Measurements from ENCODE around the gene LCAT. TPM values are rescaled to one million over a fixed set of nuclear protein-coding genes. Genes with fewer than 3 reads are reported as not detected.

The LCAT gene
- total RNA-seq, 2 donors from 2014 or later, result 12.3 to 20.1 TPM

DNA sequence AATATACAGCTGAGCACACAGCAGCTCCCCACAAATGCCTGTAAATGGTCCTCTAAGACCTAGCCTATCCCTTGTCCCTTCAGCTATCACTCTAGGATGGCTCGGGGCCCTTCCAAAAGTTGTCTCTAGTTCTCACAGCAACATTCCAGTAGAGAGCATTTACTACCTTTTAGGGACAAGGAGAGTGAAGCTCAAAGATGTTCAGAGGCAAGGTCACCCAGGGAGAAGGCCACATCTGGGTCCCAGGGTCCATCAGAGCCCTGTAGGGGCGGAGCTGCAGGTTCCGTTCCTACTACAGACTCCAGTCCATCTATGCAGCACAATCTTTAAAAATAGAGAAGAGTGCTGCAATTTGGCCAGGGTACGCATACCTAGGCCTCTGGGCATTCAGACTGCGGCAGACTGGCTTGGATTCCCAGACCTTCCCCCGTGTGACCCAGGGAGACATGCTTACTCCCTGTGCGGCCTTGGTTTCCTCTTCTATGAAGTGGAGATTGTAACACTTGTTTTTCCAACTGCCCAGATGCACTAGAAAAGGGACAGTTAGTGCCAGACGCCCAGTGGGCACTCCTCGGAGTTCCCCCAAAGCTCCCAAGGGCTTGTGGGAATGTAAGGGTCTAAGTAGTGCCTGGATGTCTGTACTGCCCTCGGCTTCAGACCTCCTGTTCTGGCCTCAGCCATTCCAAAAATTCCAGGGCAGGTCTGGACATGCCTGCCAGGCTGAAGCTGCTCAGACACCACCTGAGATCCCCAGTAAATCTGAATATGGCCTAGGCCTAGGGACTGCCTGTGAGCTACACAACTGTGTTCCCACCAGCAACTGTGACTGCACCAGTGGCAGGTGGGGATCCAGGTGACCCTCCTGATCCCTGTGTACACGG, 22.0 kb upstream of the LCAT start:
- ATAC-seq (replicated peaks in 1 of 2), result no peak
- peaks cover 29% of the 10 kb centered on the region for H3K4me1 Mint-ChIP-seq (ENCODE audit: low read depth)
- H3K36me3 Mint-ChIP-seq (ENCODE audit: insufficient read depth in 2 of 2), result peaks cover 8% of the 10 kb centered on the region in 2 donors
- H3K9me3 Mint-ChIP-seq, result no peaks in the 10 kb centered on the region
- H3K27ac Mint-ChIP-seq, result no peak overlapping the region
- no peak for DNase-seq
- no peaks in the 10 kb centered on the region for H3K27me3 Mint-ChIP-seq (ENCODE audit: low read depth)
- peak overlapping the region in 1 of 2 donors; percentile 82 for H3K4me3 Mint-ChIP-seq

DNA sequence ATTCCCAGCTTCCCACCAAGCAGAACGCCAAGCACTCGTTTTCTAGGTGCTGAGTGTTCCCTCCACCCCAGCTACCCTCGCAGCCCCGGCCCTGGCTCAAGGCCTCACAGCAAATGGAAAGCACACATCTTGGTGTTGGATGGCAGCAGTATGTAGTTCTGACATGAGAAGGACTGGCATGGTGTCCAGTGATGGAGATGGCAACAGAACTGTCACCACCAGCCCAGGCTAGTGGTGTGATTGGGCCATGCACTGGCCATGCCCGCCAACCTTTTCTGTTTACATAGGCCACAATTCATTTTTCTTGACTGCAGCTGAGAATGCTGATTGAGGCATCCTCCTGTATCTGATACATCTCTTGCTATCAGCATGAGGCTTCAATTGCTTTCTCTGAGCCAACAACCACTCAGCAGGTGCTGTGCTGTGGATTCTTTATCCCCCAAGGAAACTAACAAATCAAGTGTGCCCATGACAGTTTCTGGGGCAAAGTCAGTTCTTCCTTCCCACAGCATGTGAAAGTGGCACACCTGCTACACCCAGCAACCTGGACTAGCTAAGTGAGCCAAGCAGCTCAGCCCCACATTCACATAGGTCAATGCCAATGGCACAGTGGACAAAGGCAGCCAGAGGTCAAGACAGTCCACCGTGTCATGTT, 20.7 kb upstream of the LCAT start:
- Mint-ChIP-seq H3K27me3 (ENCODE audit: low read depth) (no peaks in the 10 kb centered on the region), H3K9me3 (no peaks in the 10 kb centered on the region)
- DNase-seq, result no peak

DNA sequence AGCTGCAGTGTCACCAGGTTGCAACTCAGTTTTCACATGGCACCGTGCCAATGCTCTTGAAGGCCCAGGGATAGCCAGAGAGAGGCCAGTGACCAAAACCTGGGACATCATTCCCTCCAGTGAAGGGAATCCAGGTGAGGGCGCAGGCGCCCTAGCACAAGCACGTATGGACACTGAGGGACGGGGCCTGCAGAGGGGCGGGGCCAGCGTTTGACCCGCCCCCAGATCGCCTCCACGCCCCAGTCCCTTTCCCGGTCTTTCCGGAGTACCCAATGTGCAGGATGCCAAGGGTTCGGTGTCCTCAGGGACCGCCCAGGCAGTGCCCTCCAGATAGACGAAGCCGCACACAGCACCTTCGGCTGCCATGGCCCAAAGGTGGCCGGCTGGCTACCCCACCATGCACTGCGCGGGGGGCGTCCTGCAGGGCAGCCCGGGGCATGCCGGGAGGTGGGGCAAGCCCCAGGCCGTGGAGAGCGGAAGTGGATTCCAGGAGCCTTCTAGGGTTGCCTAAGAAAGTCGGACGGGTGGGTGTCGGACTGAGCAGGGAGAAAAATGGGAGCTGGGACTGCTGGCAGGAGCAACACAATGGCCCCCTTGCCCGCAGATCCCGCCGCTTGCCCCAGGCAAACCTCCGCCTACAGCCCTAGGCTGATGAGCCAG, 19.9 kb upstream of the LCAT start:
- H3K4me1 Mint-ChIP-seq (ENCODE audit: low read depth), result peaks cover 18% of the 10 kb centered on the region
- no peaks in the 10 kb centered on the region for H3K27me3 Mint-ChIP-seq (ENCODE audit: low read depth)
- no peak overlapping the region for H3K27ac Mint-ChIP-seq
- no peak overlapping the region for H3K4me3 Mint-ChIP-seq
- H3K9me3 Mint-ChIP-seq, result no peaks in the 10 kb centered on the region
- no peak for DNase-seq
- ATAC-seq (replicated peaks in 1 of 2), result no peak
- H3K36me3 Mint-ChIP-seq (ENCODE audit: insufficient read depth in 2 of 2), result peaks cover 8 to 10% of the 10 kb centered on the region in 2 donors

More for the DNA sequence above, 20.7 kb upstream of the LCAT start:
- no peak for ATAC-seq (replicated peaks in 1 of 2)
- Mint-ChIP-seq H3K4me1 (ENCODE audit: low read depth) (peaks cover 26% of the 10 kb centered on the region), H3K4me3 (no peak overlapping the region), H3K27ac (no peak overlapping the region), H3K36me3 (ENCODE audit: insufficient read depth in 2 of 2) (peaks cover 8 to 10% of the 10 kb centered on the region in 2 donors)

DNA sequence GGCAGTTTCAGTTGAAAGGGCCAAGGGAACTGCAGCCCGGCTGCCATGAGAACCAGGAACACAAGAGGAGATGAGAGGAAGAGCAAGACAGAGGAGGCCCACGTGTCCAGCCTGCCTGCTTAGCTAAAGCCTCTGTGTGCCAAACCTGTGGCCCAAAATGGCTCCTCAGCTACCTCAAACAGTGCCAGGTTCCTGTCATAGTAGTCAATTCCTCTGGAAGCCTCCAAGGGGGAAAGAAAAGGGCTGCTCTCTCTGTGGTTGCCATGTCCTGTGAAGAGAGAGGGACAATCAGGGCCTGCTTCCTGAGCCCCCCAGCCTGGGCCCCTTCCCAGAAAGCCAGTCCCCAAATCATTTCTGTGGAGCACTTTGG, 19.4 kb upstream of the LCAT start:
- ATAC-seq (replicated peaks in 1 of 2) (no peak), DNase-seq (no peak)
- no peak overlapping the region for H3K4me3 Mint-ChIP-seq
- H3K27me3 Mint-ChIP-seq (ENCODE audit: low read depth), result no peaks in the 10 kb centered on the region
- H3K9me3 Mint-ChIP-seq, result no peaks in the 10 kb centered on the region
- no peak overlapping the region for H3K27ac Mint-ChIP-seq
- peaks cover 18% of the 10 kb centered on the region for H3K4me1 Mint-ChIP-seq (ENCODE audit: low read depth)
- H3K36me3 Mint-ChIP-seq (ENCODE audit: insufficient read depth in 2 of 2), result peaks cover 8 to 10% of the 10 kb centered on the region in 2 donors

DNA sequence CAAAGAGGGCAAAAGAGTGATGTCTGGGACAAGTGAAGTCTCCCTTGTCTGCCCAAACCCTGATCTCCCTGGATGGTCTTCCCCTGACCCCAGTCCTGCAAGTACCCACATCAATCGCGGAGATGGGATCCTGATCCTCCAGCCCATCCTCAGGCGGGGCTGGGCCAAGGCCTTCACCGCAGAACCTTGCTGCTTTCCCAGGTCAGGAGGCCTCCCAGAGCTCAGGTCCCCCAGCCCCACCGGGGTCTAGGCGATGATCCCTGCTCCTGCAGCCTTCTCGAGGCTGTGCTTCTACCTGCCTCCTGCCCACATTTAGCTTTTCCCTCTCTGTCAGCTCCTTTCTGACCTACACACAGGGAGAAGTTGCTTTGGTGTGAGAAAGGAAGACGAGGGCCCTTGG, 18.2 kb upstream of the LCAT start:
- Mint-ChIP-seq H3K4me1 (ENCODE audit: low read depth) (peaks cover 10% of the 10 kb centered on the region), H3K27me3 (ENCODE audit: low read depth) (no peaks in the 10 kb centered on the region), H3K36me3 (ENCODE audit: insufficient read depth in 2 of 2) (peaks cover 3 to 8% of the 10 kb centered on the region in 2 donors), H3K27ac (no peak overlapping the region), H3K9me3 (no peaks in the 10 kb centered on the region), H3K4me3 (no peak overlapping the region)
- ATAC-seq (replicated peaks in 1 of 2) (no peak), DNase-seq (no peak)

DNA sequence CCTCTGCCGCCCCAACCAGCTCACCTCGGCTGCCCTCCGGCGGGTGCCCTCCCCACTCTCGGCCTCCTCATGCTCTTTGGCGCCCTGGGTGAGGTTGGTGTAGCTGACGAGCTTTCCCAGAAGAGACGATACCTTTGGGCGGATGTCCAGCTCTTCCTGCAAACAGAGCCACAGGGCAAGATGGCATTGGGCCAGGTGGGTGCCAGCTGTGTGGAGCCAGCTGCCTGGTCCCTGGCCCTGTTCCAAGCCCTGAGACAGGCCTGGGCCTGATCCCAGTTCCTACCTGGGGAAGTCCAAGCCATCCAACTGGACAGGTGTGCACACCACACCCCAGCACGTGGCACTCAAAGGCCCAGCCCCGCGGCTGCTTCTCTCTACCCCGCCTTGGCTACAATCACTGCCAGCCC, 17.6 kb upstream of the LCAT start:
- H3K9me3 Mint-ChIP-seq, result no peaks in the 10 kb centered on the region
- DNase-seq, result no peak
- peaks cover 4% of the 10 kb centered on the region for H3K4me1 Mint-ChIP-seq (ENCODE audit: low read depth)
- H3K36me3 Mint-ChIP-seq (ENCODE audit: insufficient read depth in 2 of 2), result peaks cover 2 to 8% of the 10 kb centered on the region in 2 donors
- H3K27me3 Mint-ChIP-seq (ENCODE audit: low read depth), result no peaks in the 10 kb centered on the region
- ATAC-seq (replicated peaks in 1 of 2), result no peak
- no peak overlapping the region for H3K27ac Mint-ChIP-seq
- no peak overlapping the region for H3K4me3 Mint-ChIP-seq

DNA sequence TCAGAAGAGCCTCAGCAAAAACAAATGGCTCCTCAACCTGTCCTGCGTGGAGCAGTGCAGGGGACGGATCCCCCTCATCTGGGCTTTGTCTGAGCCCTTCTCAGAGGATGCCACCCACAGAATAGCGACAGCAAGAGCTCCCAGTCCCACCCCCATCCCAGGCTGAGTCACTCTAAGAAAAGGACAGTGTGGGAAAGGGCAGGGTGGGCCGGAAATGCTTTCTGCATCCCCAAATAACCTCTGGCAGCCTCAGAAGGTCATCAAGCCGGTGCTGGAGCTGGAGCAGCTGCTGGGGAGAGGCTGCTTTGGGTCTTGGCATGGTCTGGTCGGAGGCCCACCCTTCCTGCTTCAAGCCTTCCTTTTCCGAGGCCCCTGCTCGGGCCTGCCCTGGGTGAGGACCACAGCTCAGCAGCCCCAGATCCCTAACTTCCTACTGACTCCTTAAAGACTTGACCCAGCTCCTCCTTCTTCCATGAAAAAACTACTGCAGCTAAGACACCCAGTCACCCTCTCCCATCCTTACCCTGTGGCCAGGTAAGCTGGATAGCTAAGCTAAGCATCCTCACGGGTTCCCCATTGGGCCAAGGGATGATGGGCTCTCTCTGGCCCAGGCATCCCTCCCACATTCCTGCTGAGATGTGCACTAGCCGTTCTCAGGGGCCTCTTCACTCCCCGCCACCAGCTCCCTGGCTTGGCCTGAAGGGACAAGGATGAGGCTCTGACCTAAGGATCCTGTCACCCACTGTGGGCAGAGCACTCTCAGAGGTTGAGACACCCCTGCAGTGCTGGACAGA, 15.8 kb upstream of the LCAT start:
- Mint-ChIP-seq H3K27me3 (ENCODE audit: low read depth) (no peaks in the 10 kb centered on the region), H3K4me3 (no peak overlapping the region), H3K9me3 (no peaks in the 10 kb centered on the region), H3K36me3 (ENCODE audit: insufficient read depth in 2 of 2) (peaks cover 2 to 8% of the 10 kb centered on the region in 2 donors), H3K4me1 (ENCODE audit: low read depth) (no peaks in the 10 kb centered on the region), H3K27ac (no peak overlapping the region)
- ATAC-seq (replicated peaks in 1 of 2), result no peak
- no peak for DNase-seq

DNA sequence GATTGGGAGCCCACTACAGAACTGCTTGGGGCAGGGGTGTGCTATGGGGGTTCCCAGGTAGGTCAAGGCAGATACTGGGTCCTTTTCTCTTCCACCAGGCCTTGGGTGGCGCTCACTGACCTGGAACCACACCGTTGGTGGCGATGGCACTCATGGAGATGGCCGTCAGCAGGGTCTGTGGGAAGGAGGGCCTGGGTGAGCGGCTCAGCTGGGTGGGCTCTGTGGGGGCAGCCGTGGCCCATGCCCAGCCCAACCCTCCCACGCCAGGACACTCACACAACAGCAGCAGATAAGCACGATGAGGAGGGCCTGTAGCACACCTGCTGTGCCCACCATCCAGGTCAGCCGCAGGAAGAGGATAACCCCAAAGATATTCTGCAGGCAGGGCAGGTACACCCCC, 13.7 kb upstream of the LCAT start:
- Mint-ChIP-seq H3K4me1 (ENCODE audit: low read depth) (no peaks in the 10 kb centered on the region), H3K27ac (no peak overlapping the region)
- no peak for ATAC-seq (replicated peaks in 1 of 2)

DNA sequence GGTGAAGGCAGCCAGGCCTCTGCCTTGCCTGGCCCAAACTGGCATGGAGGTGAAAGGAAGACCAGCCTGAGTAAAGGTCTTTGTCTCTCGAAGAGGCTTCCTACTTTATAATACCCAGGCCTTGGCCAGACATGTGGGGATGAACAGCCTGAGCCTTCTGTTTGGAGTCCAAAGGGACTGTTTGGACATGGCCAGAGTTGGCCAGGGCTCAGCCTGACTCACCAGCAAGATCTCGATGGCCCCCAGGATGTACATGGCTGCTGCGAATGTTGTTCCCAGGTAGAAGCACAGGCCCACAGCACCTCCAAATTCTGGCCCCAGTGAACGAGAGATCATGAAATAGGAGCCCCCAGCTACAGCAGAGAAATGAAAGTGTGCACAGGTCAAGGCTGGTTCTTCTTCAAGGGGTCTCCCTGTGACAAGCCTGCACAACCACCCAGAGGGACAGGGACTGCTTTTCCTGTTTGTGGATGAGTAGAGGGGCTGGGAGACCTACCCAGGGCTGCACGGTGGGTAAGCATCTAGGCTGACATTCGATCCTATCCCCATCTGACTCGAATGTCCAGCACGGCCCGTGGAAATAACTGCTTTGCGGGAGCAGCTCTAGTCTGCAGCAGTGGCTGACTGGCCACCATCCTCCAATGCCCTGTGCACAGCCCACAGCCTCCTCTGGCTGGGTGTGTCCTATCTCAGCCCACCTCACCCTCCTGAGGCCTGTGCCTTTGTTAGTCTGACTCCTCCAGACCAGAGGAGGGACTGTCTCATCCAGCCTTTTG, 10.7 kb upstream of the LCAT start:
- no peak for DNase-seq
- no peak overlapping the region for H3K27ac Mint-ChIP-seq
- H3K4me3 Mint-ChIP-seq, result no peak overlapping the region
- no peaks in the 10 kb centered on the region for H3K4me1 Mint-ChIP-seq (ENCODE audit: low read depth)
- H3K27me3 Mint-ChIP-seq (ENCODE audit: low read depth), result no peaks in the 10 kb centered on the region
- H3K36me3 Mint-ChIP-seq (ENCODE audit: insufficient read depth in 2 of 2), result no peaks in the 10 kb centered on the region
- no peaks in the 10 kb centered on the region for H3K9me3 Mint-ChIP-seq
- no peak for ATAC-seq (replicated peaks in 1 of 2)

More for the DNA sequence above, 13.7 kb upstream of the LCAT start:
- Mint-ChIP-seq H3K36me3 (ENCODE audit: insufficient read depth in 2 of 2) (peaks cover 0 to 5% of the 10 kb centered on the region in 2 donors), H3K9me3 (no peaks in the 10 kb centered on the region), H3K4me3 (no peak overlapping the region), H3K27me3 (ENCODE audit: low read depth) (no peaks in the 10 kb centered on the region)
- DNase-seq, result no peak

DNA sequence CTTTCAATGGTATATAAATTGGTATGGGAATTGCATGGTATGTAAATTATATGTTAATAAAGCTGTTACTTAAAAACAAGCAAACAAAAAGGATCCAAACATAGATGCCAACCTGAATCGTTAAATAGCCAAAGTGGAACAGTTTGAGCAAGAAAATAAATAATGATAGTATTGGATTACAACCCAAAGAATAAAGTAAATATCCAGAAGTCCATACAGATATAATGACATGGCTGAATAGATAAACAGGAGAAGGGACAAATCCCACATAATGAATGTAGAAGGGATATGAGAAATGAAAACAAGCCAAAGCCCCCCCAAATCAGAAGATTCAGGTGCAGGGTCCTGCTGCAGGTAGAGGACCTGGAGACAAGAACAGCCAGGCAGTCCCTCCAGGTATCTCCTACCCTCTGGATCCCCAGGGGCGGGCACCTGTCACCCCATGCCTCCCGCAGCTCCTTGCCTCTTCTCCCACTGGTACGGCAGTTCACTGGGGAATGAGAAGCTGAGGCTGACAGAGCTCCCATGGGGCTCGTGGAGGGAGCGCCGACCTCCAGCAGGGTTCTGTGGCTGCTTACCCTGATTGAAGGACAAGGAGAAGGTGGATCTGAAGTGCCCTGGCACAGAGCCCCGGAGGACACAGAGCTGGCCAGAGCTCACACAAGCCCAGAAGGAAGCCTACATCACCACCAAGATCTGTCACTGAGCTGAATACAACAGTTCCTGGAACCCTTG, 9.9 kb upstream of the LCAT start:
- peak overlapping the region; percentile 19 for H3K27ac Mint-ChIP-seq
- no peaks in the 10 kb centered on the region for H3K27me3 Mint-ChIP-seq (ENCODE audit: low read depth)
- DNase-seq (no peak), ATAC-seq (replicated peaks in 1 of 2) (no peak)
- no peaks in the 10 kb centered on the region for H3K9me3 Mint-ChIP-seq
- H3K36me3 Mint-ChIP-seq (ENCODE audit: insufficient read depth in 2 of 2), result no peaks in the 10 kb centered on the region
- H3K4me1 Mint-ChIP-seq (ENCODE audit: low read depth), result no peaks in the 10 kb centered on the region
- no peak overlapping the region for H3K4me3 Mint-ChIP-seq

DNA sequence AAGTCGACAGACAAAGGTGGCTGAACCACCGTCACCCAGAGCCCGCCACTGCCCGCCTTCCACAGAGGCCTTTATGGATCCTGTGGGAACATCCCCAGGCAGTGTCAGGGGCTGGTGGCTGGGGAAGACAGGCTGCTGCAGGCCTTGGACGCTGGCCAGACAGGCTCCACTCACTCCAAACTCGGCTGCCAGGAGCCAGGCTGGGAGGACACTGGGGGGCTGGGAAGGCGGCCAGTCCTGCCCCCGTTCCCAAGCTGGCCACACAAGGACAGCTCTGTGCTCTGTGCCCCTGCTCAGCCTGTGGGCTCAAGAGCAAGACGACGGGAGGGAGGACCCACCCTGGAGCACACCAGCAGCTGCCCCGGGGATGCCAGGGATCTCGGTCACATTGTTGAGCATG, 7.6 kb upstream of the LCAT start:
- no peak for ATAC-seq (replicated peaks in 1 of 2)
- no peaks in the 10 kb centered on the region for H3K9me3 Mint-ChIP-seq
- no peaks in the 10 kb centered on the region for H3K36me3 Mint-ChIP-seq (ENCODE audit: insufficient read depth in 2 of 2)
- no peak overlapping the region for H3K27ac Mint-ChIP-seq
- no peak for DNase-seq
- H3K4me3 Mint-ChIP-seq, result no peak overlapping the region
- no peaks in the 10 kb centered on the region for H3K4me1 Mint-ChIP-seq (ENCODE audit: low read depth)
- no peaks in the 10 kb centered on the region for H3K27me3 Mint-ChIP-seq (ENCODE audit: low read depth)

All from activated T-cell treated with anti-CD3 and anti-CD28 coated beads, Interleukin-2, amount 50 U/mL, for 72 hours (primary cell).